ENCODE results near the gene EFS. TPM values are rescaled to one million over a fixed set of nuclear protein-coding genes. Genes with fewer than 3 reads are reported as not detected.

Gene EFS
- total RNA-seq, 1 donor from 2014 or later = 69.6 TPM

DNA sequence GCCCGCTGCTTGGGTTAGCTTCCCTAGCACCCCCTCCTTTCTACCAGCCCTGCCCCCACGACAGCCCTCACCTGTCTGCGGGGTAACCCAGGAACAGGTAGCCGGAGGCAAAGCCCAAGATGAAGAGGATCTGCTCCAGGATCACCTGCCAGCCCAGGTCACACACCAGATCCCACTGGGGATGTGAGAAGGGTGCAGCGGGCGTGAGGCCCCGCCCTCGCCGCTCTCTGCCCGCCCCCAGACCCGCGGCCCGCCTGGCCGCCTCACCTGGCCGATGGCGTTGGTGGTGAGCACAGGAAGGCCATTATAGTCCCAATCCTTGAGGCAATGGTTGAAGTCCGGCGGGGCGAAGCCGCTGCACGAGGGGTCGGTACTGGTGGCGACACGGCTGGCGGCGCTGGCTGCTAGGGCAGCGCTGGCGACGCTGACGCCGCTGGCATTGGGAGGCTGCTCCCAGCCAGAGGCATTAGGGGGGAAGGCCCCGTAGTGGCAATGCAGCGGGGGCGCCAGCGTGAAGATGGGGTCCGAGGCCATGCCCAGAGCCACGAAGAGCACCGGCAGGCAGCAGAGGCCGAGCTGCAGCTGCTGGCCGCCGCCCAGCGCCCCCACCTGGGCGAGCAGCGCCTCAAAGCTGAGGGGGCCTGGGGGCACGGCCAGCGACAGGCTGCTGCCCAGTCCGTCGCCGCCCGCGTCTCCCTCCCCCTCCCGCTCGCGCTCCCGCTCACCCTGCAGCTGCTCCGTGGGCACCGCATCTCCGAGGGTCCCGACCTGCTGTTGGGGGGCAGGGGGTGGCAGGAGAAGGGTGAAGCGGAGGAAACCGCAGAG is 13.1 kb downstream of the EFS start:
- H3K36me3 Mint-ChIP-seq (ENCODE audit: insufficient read depth) = peaks cover 10% of the 10 kb centered on the region
- TF ChIP-seq, protein P1, sequence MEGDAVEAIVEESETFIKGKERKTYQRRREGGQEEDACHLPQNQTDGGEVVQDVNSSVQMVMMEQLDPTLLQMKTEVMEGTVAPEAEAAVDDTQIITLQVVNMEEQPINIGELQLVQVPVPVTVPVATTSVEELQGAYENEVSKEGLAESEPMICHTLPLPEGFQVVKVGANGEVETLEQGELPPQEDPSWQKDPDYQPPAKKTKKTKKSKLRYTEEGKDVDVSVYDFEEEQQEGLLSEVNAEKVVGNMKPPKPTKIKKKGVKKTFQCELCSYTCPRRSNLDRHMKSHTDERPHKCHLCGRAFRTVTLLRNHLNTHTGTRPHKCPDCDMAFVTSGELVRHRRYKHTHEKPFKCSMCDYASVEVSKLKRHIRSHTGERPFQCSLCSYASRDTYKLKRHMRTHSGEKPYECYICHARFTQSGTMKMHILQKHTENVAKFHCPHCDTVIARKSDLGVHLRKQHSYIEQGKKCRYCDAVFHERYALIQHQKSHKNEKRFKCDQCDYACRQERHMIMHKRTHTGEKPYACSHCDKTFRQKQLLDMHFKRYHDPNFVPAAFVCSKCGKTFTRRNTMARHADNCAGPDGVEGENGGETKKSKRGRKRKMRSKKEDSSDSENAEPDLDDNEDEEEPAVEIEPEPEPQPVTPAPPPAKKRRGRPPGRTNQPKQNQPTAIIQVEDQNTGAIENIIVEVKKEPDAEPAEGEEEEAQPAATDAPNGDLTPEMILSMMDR (IDR thresholded peaks at IDR 0.05; ENCODE audit: unreplicated experiment) = peak; percentile 46
- H3K27me3 Mint-ChIP-seq = peaks cover 34% of the 10 kb centered on the region
- H3K9me3 Mint-ChIP-seq (ENCODE audit: low read depth) = peaks cover 11% of the 10 kb centered on the region
- H3K4me1 Mint-ChIP-seq (ENCODE audit: low read depth) = peaks cover 8% of the 10 kb centered on the region
- H3K4me3 Mint-ChIP-seq (ENCODE audit: low read depth) = peak overlapping the region; percentile 70
- DNase-seq (ENCODE audit: low spot score, unreplicated experiment) = no peak
- no peak overlapping the region for H3K27ac Mint-ChIP-seq

DNA sequence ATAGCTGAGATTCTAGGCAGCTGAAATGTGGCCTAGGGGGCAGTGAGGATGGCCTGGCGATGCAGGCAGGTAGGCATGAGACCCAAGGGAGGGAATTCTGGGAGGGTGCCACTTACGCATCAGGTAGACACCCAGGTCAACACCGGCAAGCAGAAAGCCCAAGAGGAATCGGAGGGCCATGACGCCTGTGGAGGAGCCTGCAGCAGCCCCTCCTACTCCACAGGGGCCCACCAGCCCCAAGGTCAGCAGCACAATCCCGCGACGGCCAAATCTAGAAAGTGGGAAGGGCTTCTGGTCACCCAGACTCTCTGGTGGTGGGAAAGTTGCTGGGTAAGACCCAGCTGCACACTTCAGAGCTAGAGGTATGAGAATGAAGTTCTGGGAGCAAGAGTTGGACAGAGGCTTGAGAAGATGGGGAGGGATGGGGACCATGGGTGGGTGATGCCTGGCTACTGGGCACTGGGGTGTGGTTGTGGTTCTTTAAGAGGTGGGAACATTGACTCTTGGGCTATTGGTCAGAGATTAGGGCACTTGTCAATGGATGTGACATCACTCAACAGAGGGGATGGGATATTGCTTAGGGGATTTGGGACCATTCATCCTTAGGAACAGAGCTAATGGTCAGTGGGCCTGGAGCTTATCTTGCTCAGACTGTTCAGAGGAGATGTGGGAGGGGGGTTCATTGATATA is 15.7 kb downstream of the EFS start:
- Mint-ChIP-seq H3K4me3 (ENCODE audit: low read depth) (no peak overlapping the region), H3K27ac (no peak overlapping the region), H3K4me1 (ENCODE audit: low read depth) (peaks cover 15% of the 10 kb centered on the region)

DNA sequence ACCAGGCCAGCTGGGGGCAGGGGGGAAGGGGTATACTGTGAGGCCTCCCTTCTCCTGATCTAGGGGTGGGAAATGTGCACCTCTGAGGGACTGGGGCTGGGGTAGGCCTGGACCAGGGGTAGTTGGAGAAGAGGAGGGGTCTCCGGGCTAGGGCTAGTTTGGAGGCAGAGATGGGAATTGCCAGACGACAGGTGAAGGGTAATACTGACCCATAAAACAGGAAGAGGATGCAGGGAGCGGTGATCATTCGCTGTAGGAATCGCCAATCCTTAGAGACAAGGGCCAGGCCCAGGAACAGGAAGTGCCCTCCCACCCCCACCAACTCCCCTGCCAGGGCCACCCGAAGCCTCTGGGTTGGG is 16.7 kb downstream of the EFS start:
- no peak for DNase-seq (ENCODE audit: low spot score, unreplicated experiment)
- H3K27ac Mint-ChIP-seq = no peak overlapping the region

More for the DNA sequence above, 15.7 kb downstream of the EFS start:
- Mint-ChIP-seq H3K36me3 (ENCODE audit: insufficient read depth) (peaks cover 8% of the 10 kb centered on the region), H3K9me3 (ENCODE audit: low read depth) (peaks cover 11% of the 10 kb centered on the region), H3K27me3 (peaks cover 26% of the 10 kb centered on the region)
- TF ChIP-seq, protein P1 (IDR thresholded peaks at IDR 0.05; ENCODE audit: unreplicated experiment) = no peak
- no peak for DNase-seq (ENCODE audit: low spot score, unreplicated experiment)

DNA sequence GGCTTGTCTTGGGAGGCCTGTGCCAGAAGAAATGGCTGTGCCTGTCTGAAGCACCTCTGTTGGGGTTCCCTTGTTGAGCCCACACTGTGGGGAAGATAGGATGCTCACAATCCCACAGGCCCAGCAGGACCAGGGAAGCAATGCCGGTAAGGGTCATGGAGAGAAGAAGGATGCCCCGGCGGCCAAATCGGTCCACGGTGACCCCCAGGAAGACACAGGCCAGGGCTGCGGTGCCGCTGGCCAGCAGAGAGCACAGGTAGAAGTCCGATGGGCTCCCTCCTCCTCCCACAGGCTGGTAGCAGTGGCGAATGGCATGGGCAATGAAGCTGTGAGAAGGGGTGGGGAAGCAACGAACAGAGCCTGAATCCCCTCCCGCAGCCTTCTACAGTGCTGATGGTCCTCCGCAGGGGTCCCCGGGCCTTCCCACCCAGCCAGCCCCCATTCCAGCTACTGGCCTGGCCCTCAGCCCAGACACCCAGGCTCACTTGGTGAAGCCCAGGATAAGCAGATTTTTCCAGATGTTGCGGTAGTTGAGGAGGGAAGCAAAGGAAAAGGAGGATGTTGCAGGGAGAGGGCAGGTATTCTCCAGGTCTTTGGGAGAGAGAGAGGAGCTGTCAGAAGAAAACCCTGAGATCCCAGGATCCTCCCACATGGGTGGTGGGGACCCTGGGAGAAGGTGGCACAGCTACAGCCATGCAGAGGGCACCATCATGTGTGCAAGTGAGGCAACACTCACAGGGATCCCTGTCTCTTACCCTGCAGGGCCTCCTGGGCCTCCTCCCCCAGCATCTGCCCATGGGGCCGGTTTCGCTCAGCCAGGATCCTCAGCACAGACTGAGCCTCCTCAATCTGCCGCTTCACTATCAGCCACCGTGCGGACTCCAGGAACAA is 17.3 kb downstream of the EFS start:
- H3K4me3 Mint-ChIP-seq (ENCODE audit: low read depth) = no peak overlapping the region
- peak overlapping the region; percentile 58 for H3K27ac Mint-ChIP-seq
- peaks cover 11% of the 10 kb centered on the region for H3K9me3 Mint-ChIP-seq (ENCODE audit: low read depth)
- H3K4me1 Mint-ChIP-seq (ENCODE audit: low read depth) = peaks cover 15% of the 10 kb centered on the region
- peaks cover 8% of the 10 kb centered on the region for H3K36me3 Mint-ChIP-seq (ENCODE audit: insufficient read depth)
- peaks cover 11% of the 10 kb centered on the region for H3K27me3 Mint-ChIP-seq
- no peak for DNase-seq (ENCODE audit: low spot score, unreplicated experiment)
- TF ChIP-seq, protein P1 (IDR thresholded peaks at IDR 0.05; ENCODE audit: unreplicated experiment) = no peak

More for the DNA sequence above, 16.7 kb downstream of the EFS start:
- Mint-ChIP-seq H3K9me3 (ENCODE audit: low read depth) (peaks cover 11% of the 10 kb centered on the region), H3K27me3 (peaks cover 15% of the 10 kb centered on the region), H3K36me3 (ENCODE audit: insufficient read depth) (peaks cover 8% of the 10 kb centered on the region), H3K4me1 (ENCODE audit: low read depth) (peaks cover 15% of the 10 kb centered on the region), H3K4me3 (ENCODE audit: low read depth) (no peak overlapping the region)
- TF ChIP-seq, protein P1 (IDR thresholded peaks at IDR 0.05; ENCODE audit: unreplicated experiment) = no peak
